GM10266 (cell line): ENCODE data around the gene GPBP1.
"Not testable (repeated sequence)": the region's sequence is repeated elsewhere in the genome, so short reads cannot be mapped to it uniquely, and the experiment has no call there.

ENCODE experiments used
- DNase-seq: peaks from one replicate; pipeline ENCODE4 v3.0.0; 2012; ENCODE audit errors: extremely low spot score
- TF ChIP-seq, protein P1 (sequence below): IDR thresholded peaks from 2 replicates; pipeline ENCODE4 v1.5.1; 2012; ENCODE audit warnings: mild to moderate bottlenecking, low read depth; ENCODE audit not compliant: control insufficient read depth, insufficient read depth; ENCODE audit errors: missing control alignments

The GPBP1 gene

DNA sequence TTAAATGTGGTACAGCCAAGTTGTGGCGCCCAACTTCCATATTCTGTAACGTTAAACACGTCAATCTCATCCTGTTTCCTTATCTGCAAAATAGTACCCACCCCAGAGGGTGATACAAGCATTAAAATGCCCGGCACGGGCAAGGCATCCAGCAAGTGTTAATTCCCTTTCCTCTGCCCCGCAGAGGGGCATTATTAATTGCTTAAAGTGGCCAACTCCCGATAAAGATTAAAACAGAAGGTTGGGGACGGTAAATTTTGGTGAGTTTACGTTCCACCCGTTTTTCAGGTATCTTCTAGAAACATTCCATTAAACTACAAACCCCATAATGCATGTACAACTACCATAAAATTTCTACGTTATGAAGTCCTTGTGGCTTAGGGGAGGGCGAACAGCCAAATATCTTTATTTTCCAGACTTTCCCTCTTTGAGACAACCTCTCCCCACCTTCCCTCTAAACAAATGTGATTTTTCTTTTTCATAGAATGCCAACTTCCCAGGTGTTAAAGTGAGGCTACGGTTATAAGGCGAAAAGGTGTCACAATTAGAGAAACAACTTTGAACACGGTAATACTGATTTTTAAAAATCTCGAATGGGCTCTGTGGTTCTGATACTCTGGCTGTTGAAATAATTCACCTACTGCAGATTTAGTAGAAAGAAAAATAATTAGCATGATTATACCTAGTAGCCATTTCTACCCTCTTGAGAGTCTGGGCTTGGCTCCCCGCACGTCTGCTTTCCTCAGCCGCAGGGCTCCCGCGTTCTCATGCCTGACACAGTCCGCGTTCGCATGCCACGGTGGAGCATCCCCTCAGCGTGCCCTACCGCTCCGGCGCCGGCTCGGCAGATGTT lies 1.2 kb upstream of the GPBP1 start:
- TF ChIP-seq, protein P1, sequence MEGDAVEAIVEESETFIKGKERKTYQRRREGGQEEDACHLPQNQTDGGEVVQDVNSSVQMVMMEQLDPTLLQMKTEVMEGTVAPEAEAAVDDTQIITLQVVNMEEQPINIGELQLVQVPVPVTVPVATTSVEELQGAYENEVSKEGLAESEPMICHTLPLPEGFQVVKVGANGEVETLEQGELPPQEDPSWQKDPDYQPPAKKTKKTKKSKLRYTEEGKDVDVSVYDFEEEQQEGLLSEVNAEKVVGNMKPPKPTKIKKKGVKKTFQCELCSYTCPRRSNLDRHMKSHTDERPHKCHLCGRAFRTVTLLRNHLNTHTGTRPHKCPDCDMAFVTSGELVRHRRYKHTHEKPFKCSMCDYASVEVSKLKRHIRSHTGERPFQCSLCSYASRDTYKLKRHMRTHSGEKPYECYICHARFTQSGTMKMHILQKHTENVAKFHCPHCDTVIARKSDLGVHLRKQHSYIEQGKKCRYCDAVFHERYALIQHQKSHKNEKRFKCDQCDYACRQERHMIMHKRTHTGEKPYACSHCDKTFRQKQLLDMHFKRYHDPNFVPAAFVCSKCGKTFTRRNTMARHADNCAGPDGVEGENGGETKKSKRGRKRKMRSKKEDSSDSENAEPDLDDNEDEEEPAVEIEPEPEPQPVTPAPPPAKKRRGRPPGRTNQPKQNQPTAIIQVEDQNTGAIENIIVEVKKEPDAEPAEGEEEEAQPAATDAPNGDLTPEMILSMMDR: no peak
- DNase-seq: no peak

DNA sequence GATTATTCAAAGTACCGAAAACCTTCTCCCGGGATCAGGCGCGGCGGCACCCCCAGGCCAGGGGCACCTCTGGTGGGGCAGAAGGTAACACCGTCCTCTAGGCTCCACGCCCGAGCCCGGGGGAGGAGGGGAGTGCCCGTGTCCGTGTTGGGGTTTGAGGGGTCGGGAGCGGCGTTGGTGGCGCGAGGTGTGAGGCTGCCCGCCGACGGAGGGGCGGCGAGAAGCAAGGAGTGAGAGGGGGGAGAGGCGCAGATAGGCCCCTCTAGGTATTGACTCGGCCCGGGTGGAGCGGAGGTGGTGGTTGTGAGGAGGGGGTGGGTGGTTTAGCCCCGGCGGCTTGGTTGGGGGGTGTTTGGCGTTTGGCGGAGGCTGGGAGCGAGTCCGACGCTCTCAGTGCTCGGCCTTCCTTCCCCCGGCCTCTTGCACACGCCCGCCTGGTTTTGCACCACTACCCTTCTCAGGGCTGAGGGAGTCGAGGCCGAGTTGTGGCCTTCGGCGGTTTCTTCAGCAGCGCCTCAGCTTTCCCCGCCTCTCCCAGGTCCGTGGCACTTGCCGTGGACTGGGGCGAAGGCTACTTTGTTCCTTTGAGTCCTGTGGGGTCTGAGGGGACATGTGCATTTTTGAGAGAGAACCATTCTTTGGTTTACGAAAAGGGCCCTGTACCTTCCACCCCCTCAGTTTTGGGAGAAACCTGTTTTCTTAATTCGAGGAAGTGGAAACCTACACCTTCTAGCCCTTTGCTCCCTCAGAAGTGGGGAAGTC lies 450 bp downstream of the GPBP1 start:
- TF ChIP-seq, protein P1: no peak
- no peak for DNase-seq

- TF ChIP-seq, protein P1: no peak
- no peak for DNase-seq
These were observed 1.1 kb downstream of the GPBP1 start for GRCh38 chr5:57174890-57175510.

- peak; percentile 43 for DNase-seq
- TF ChIP-seq, protein P1: no peak
These were observed 1.9 kb downstream of the GPBP1 start for GRCh38 chr5:57175551-57176309.

- no peak for DNase-seq
- TF ChIP-seq, protein P1: no peak
These were observed 2.5 kb downstream of the GPBP1 start for GRCh38 chr5:57176350-57176857.

DNA sequence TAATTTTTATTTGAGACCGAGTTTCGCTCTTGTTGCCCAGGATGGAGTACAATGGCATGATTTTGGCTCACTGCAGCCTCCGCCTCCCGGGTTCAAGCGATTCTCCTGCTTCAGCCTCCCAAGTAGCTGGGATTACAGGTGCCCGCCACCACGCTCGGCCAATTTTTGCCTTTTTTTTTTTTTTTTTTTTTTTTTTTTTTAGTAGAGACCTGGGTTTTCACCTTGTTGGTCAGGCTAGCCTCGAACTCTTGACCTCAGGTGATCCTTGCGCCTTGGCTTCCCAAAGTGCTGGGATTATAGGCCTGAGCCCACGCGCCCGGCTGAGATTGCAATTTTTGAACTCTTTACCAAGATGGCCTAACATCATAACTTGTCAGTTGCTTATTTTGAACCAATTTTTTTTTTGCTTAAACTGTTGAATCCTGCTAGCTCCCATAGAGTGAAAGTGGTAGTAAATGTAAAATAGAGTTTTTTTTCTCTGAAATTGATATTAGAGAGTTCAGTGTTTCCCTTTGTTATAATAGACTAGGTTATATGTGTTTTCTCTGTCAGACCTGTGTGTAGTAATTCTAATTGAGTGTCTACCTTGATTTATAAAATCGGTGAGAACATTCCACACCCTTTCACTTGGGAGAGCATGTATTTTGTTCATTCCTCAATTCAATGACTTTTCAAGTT lies 3.8 kb downstream of the GPBP1 start:
- no peak for DNase-seq
- TF ChIP-seq, protein P1: no peak

GRCh38 chr5:57178238-57178637 lies 4.4 kb downstream of the GPBP1 start:
- DNase-seq: not testable (repeated sequence)
